Body of pancreas (tissue), 4 donors: ENCODE results near the gene PHF21B. TPM values are rescaled to one million over a fixed set of nuclear protein-coding genes. Genes with fewer than 3 reads are reported as not detected.
"Not testable (repeated sequence)": the region's sequence is repeated elsewhere in the genome, so short reads cannot be mapped to it uniquely, and the experiment has no call there.

Source experiments
- ATAC-seq: fragments of 150-250 bp; one replicate; pipeline ENCODE4 v1.9.1; 2016
- DNase-seq, 4 donors: peaks; one replicate each; pipeline ENCODE4 v3.0.0-alpha.2; 2019
- H3K27ac ChIP-seq, 4 donors: fragments of 200-600 bp; sonication (generic); 1 replicate in 3 of 4; 2 replicates in 1 of 4; pipeline versions ENCODE4 v1.5.1 to v1.6.1; 2016 to 2019; ENCODE audit warnings: mild to moderate bottlenecking in 1 of 4, mixed read lengths in 1 of 4, moderate library complexity in 1 of 4
- H3K27me3 ChIP-seq, 2 donors: fragments of 200-600 bp; sonication (generic); one replicate each; pipeline ENCODE4 v1.6.0; 2016; ENCODE audit warnings: mild to moderate bottlenecking in 1 of 2
- H3K36me3 ChIP-seq, 2 donors: fragments of 200-600 bp; sonication (generic); replicated peaks in 1 of 2; 2 replicates each; pipeline ENCODE4 v1.5.1; 2016; ENCODE audit warnings: low read depth in 2 of 2; ENCODE audit not compliant: insufficient read depth in 1 of 2
- H3K4me1 ChIP-seq: fragments of 200-600 bp; sonication (generic); one replicate; pipeline ENCODE4 v1.6.0; 2016
- H3K4me3 ChIP-seq, 2 donors: fragments of 200-600 bp; sonication (generic); 1 replicate in 1 of 2; 2 replicates in 1 of 2; pipeline ENCODE4 v1.5.1; 2016 to 2019
- H3K9me3 ChIP-seq, 3 donors: fragments of 200-600 bp; sonication (generic); 1 replicate in 2 of 3; 2 replicates in 1 of 3; pipeline ENCODE4 v1.5.1; 2016
- POLR2A ChIP-seq, 3 donors: fragments of 450-650 bp; IDR thresholded peaks; one replicate each; pipeline ENCODE4 v1.6.1; 2016; ENCODE audit warnings: antibody characterized with exemption in 3 of 3, mild to moderate bottlenecking in 2 of 3
- WGBS, 2 donors: methylation state at CpG; one replicate each; pipeline ENCODE4 v1.1.5; 2017; 5-methylcytosine and 5-hydroxymethylcytosine counted together
- intact Hi-C: fragments of 100-400 bp; cut with DNase I; formaldehyde crosslinking; loops from one replicate; pipeline ENCODE4 v1.15.1; 2023
- total RNA-seq, 2 donors: library from RNA; depleted of rRNA; stranded (reverse); fragments of >200 nt; gene quantifications; one replicate each; pipeline ENCODE4 v1.1.0, GENCODE V29; 2016
- TF ChIP-seq, protein P1 (sequence below), 7 experiments: fragments of 450-650 bp in 4 of 7; fragments of 200-600 bp in 3 of 7; sonication (generic) in 3 of 7; IDR thresholded peaks; one replicate each; pipeline ENCODE4 v1.5.1; 2016 to 2019; ENCODE audit warnings: antibody characterized with exemption in 7 of 7

The PHF21B gene
- total RNA-seq, 2 donors from 2014 or later: under 0.01 TPM; not detected in 1

DNA sequence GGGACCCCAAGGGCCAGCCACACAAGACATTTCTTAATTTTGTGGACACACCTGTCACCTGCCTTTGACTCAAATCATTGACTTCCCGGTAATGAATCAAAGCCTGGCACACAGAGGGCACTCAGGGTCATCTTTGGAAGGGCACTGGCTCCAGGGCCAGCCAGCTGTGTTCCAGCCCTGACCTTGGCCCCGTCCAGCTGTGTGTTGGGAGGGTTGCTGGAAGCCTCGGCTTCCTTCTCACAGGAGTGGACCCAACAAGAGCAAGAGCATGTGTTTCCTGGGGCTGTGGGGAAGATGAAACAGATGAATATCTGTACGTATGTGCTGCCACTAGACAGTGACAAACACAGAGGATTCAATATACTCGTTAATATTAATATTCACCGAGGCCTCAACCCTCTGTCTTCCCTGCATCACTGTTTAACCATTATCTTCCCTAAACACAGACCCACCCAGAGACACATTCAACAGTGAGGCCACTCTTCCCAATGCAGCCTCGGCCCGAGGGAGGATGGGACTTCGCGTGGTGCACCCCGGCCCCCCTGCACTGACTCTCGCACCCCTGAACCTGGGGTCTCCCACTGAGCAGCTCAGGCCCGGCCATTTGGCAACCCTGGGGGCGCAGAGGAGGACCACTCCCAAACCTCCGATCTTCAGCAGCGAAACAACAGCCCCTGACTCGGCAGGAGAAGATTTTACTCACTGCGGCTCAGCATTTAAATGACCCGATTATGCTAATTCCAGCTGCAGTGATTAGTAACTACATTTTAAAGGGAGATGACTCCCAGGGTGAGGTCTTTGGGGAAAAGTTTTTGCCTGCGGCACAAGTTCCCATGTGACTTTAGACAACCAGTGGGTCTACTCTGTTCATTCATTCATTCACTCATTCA is 45.7 kb downstream of the PHF21B start:
- Histone ChIP-seq H3K27me3 (no peaks in the 10 kb centered on the region), H3K4me3 (no peak overlapping the region), H3K27ac (no peak overlapping the region), H3K9me3 (no peaks in the 10 kb centered on the region), H3K4me1 (no peaks in the 10 kb centered on the region), H3K36me3 (no peaks in the 10 kb centered on the region)
- 61 to 63% methylated on average over 16 to 20 of the region's 20 CpGs for WGBS, 2 donors
- no peak for ATAC-seq
- intact Hi-C loops: no loop called here
- DNase-seq: no peak
- no peak for TF ChIP-seq POLR2A (IDR thresholded peaks at IDR 0.05)
- TF ChIP-seq, protein P1, sequence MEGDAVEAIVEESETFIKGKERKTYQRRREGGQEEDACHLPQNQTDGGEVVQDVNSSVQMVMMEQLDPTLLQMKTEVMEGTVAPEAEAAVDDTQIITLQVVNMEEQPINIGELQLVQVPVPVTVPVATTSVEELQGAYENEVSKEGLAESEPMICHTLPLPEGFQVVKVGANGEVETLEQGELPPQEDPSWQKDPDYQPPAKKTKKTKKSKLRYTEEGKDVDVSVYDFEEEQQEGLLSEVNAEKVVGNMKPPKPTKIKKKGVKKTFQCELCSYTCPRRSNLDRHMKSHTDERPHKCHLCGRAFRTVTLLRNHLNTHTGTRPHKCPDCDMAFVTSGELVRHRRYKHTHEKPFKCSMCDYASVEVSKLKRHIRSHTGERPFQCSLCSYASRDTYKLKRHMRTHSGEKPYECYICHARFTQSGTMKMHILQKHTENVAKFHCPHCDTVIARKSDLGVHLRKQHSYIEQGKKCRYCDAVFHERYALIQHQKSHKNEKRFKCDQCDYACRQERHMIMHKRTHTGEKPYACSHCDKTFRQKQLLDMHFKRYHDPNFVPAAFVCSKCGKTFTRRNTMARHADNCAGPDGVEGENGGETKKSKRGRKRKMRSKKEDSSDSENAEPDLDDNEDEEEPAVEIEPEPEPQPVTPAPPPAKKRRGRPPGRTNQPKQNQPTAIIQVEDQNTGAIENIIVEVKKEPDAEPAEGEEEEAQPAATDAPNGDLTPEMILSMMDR (IDR thresholded peaks at IDR 0.05): no peak

DNA sequence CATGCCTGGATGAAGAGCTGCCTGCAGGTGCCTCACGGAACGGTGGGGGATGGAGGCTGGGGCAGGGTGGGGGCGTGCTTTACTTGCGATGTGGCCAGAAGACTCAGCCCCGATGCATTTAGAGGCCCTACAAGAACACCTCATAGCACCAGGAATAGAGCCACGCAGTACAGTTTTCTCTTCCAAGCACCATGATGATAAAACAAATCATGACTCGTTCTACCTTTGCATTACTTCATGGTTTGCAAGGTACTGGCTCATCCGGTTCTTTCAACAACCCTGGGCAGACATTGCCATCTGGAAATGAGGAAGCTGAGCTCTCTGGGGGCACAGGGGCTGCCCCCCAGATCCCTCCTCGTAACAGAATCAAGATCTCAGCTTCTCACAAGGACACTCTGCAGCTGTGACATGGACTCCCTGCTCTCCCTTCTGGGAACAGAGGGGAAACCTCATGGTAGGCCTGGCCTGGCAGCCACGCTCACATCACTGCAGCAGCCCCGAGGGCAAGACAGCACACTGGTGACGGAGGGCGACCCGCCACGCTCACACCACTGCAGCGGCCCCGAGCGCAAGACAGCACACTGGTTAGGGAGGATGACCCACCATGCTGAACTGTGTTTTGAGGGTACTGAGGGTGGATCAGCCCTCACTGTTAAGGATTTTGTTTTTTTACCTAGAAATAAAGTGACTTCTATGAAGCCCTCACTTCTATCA is 46.9 kb downstream of the PHF21B start:
- no peaks in the 10 kb centered on the region for H3K4me1 ChIP-seq
- H3K27ac ChIP-seq: no peak overlapping the region
- 72 to 73% methylated on average over 14 to 18 of the region's 18 CpGs for WGBS, 2 donors
- no peak for DNase-seq
- TF ChIP-seq, protein P1 (IDR thresholded peaks at IDR 0.05): no peak
- TF ChIP-seq POLR2A (IDR thresholded peaks at IDR 0.05): no peak
- ATAC-seq: no peak
- no peaks in the 10 kb centered on the region for H3K9me3 ChIP-seq
- H3K27me3 ChIP-seq: no peaks in the 10 kb centered on the region
- intact Hi-C loops: no loop called here
- no peak overlapping the region for H3K4me3 ChIP-seq
- no peaks in the 10 kb centered on the region for H3K36me3 ChIP-seq

DNA sequence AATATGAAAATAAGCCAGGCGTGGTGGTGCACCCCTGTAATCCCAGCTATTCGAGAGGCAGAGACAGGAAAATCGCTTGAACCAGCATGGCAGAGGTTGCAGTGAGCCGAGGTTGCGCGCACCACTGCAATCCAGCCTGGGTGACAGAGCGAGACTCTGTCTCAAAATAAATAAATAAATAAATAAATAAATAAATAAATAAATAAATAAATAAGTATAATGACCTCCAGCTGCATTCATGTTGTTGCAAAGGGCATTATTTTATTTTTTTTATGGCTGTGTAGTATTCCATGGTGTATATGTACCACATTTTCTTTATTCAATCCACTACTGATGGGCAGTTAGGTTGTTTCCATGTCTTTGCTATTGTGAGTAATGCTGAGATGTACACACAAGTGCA is 48.1 kb downstream of the PHF21B start:
- H3K36me3 ChIP-seq, H3K4me3 ChIP-seq, H3K4me1 ChIP-seq, intact Hi-C loops, H3K27ac ChIP-seq, ATAC-seq, H3K9me3 ChIP-seq, H3K27me3 ChIP-seq, DNase-seq: not testable (repeated sequence)
- WGBS, 2 donors: 85 to 91% methylated on average over 7 of the region's 7 CpGs

DNA sequence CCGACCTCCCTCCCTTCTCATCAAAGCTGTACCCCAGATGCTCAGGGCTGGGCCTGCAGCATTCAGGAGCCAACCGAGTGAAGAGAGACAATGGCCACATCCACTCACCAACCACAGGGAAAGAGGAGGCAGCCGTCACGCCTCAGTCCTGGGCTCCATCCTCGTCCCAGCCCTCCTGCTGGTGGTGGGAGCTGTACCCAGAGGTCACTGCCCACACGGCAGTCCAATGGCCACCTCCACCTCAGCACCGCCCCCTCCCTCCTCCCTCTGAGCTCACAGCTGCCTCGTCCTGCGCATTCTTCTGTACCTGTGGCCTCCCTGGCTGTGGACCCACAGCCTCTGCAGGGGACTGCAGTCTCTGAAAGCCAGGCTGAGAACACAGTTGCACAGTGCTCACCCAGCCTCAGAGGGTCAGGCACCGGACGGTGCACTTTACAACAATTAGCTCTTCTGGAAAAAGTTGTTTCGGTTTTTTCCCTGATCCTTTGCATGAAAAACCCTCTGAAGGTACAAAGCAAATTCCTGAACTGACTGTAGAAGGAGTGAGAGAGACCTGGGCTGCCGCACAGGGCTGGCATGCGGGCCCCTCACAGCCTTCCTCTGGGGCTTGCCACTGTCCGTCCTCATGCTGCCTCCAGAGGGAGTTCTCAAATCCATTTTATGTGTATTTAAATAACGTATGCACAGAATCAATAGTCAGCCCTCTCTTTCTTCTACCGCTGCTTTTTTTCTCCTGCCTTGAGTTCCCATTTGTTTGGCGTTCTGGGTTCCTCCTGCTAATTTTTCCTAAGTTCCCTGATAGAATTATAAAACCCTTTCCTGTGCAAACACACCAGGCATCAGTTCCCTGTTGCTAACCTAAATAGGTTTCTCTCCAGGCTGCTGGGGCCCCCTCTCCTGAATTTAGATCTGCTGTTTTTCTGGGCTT is 52.7 kb downstream of the PHF21B start:
- DNase-seq (no peak), ATAC-seq (no peak)
- TF ChIP-seq POLR2A (IDR thresholded peaks at IDR 0.05): no peak
- TF ChIP-seq, protein P1 (IDR thresholded peaks at IDR 0.05): no peak
- intact Hi-C loops: no loop called here
- H3K4me1 ChIP-seq: no peaks in the 10 kb centered on the region
- no peak overlapping the region for H3K27ac ChIP-seq
- no peaks in the 10 kb centered on the region for H3K27me3 ChIP-seq
- no peaks in the 10 kb centered on the region for H3K9me3 ChIP-seq
- no peaks in the 10 kb centered on the region for H3K36me3 ChIP-seq
- WGBS, 2 donors: 40 to 49% methylated on average over 15 to 18 of the region's 18 CpGs
- no peak overlapping the region for H3K4me3 ChIP-seq
